ENCODE data around the gene MSANTD2.
A peak's percentile ranks its signal among the peaks of the same experiment; 100 is the strongest.

MSANTD2 gene

DNA sequence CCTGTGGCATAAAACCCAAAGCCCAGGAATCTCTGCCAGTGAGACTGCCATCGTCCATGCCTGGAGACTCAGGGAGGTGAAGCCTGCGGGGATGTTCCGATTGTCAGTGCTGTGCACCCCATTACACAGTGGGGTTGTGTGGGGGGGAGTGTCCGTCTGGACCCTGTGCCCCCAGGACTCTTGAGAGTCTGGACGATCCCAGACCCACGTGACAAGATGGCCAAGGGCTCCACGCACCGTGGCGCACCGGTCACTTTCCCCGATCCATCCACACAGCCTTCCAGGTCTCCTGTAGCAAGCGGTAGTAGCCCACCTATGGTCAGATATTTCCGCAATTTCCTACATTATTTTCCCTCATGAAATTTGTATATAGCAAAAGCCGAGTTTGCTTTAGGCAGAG is 81.4 kb downstream of the MSANTD2 start:
- DNase-seq (ENCODE audit: low spot score), result no peak
- in situ Hi-C loops (cut with MboI; ENCODE audit: low pct_unique_long_range_greater_than_20kb, low sequenced_read_pairs, unreplicated experiment), result no loop called here
- TF ChIP-seq, protein P1, sequence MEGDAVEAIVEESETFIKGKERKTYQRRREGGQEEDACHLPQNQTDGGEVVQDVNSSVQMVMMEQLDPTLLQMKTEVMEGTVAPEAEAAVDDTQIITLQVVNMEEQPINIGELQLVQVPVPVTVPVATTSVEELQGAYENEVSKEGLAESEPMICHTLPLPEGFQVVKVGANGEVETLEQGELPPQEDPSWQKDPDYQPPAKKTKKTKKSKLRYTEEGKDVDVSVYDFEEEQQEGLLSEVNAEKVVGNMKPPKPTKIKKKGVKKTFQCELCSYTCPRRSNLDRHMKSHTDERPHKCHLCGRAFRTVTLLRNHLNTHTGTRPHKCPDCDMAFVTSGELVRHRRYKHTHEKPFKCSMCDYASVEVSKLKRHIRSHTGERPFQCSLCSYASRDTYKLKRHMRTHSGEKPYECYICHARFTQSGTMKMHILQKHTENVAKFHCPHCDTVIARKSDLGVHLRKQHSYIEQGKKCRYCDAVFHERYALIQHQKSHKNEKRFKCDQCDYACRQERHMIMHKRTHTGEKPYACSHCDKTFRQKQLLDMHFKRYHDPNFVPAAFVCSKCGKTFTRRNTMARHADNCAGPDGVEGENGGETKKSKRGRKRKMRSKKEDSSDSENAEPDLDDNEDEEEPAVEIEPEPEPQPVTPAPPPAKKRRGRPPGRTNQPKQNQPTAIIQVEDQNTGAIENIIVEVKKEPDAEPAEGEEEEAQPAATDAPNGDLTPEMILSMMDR (IDR thresholded peaks at IDR 0.05; ENCODE audit: extremely low read depth, insufficient read depth, missing control alignments), result no peak

DNA sequence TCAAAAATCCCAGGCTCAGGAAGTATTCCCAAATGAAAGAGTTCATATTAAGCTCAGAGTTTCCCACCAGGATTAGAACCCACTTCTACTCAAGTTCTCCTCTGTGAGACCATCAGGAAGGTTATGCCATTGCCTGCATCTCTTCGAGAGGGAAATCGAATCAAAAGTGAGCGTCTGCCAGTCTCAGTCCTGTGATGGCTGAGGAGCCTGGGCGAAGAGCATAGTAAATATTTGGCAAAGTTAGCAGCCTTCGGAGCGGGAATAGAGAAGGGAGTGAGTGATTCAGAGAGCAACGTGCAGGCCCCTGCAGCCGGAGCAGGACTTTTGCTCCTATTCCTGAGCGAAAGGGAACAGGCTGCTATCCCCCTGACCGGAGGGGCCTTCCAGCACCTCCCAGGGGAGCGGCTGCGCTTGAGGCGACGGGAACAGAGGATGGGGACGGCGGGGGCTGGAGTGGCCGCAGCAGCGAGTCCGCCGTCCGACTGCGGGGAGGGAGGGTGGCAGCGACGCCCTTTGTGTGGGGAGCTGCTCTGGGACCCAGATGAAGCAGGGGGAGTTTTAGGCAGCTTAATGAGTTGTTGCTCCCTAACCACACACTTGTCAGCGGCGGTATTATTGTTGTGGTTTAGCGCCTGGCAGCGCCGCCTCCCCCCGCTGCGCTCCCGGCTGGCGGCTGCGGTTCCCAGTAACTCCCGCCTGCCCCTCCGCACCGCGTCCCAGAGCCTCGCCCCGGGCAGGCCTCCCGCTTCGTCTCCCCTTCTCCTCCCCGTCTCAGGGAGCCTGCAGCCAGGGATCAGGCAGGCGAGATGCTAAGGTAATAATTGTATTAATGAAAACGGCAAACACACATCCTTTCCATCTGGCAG is 82.2 kb downstream of the MSANTD2 start:
- TF ChIP-seq, protein P1 (IDR thresholded peaks at IDR 0.05; ENCODE audit: extremely low read depth, insufficient read depth, missing control alignments), result no peak
- in situ Hi-C loops (cut with MboI; ENCODE audit: low pct_unique_long_range_greater_than_20kb, low sequenced_read_pairs, unreplicated experiment), result no loop called here
- no peak for DNase-seq (ENCODE audit: low spot score)

DNA sequence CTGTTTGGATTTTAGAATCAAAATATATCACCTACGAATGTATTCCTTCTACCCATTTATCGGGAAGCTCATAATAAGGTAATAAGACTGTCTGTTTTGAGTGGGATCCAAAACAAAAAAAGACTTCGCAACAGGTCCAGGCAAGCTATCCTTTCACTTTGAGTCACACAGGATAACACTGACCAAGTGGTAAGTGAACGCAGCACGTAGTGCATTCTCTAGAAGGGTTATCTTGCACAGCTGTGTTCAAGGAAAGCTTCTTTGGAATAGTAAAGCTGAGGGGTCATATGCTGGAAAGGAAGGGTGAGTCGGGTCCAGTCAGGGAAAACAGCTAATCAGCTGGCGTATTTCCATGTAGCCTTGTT is 82.8 kb downstream of the MSANTD2 start:
- peak; percentile 48 for DNase-seq (ENCODE audit: low spot score)
- TF ChIP-seq, protein P1 (IDR thresholded peaks at IDR 0.05; ENCODE audit: extremely low read depth, insufficient read depth, missing control alignments), result no peak
- in situ Hi-C loops (cut with MboI; ENCODE audit: low pct_unique_long_range_greater_than_20kb, low sequenced_read_pairs, unreplicated experiment), result no loop called here

DNA sequence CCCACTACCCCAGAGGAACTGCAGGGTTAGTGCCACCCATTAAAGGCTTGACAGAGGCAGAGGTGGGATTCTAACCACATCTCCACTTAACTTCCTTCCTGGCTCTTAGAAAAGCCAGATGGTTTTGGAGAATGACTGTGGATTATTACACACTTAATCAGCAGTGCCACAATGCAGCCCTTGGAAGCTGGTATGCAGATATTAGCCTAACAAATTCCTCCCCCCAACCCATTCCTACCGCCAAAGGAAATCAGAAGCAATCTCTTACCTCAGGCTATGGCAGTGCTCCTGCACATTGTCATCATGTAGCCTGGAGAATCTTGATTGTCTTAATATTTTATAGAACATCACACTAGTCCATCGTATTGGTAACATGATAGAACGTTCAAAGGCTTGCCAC is 83.6 kb downstream of the MSANTD2 start:
- TF ChIP-seq, protein P1 (IDR thresholded peaks at IDR 0.05; ENCODE audit: extremely low read depth, insufficient read depth, missing control alignments), result no peak
- in situ Hi-C loops (cut with MboI; ENCODE audit: low pct_unique_long_range_greater_than_20kb, low sequenced_read_pairs, unreplicated experiment), result no loop called here
- DNase-seq (ENCODE audit: low spot score), result no peak
